HepG2 (cell line): ENCODE measurements around the gene GPR37L1. TPM values are rescaled to one million over a fixed set of nuclear protein-coding genes. Genes with fewer than 3 reads are reported as not detected.

ENCODE experiments used
- BCL6 ChIP-seq: IDR thresholded peaks from 2 replicates; pipeline ENCODE4 v1.6.1; 2016; ENCODE audit warnings: missing genetic modification reagents, missing compliant biosample characterization
- ELF3 ChIP-seq: IDR thresholded peaks from 2 replicates; pipeline ENCODE4 v1.6.1; 2016; ENCODE audit warnings: missing genetic modification reagents, missing compliant biosample characterization
- FOXK1 ChIP-seq: sonication (generic); formaldehyde crosslinking; IDR thresholded peaks from 2 replicates; pipeline ENCODE4 v1.4.0; 2020; ENCODE audit warnings: low read depth, missing genetic modification reagents, borderline replicate concordance
- HHEX ChIP-seq: IDR thresholded peaks from 2 replicates; pipeline ENCODE4 v1.6.1; 2016; ENCODE audit warnings: control low read depth
- MED13 ChIP-seq: sonication (generic); formaldehyde crosslinking; IDR thresholded peaks from 2 replicates; pipeline ENCODE4 v1.5.0; 2020; ENCODE audit warnings: missing genetic modification reagents
- NFKBIZ ChIP-seq: IDR thresholded peaks from 2 replicates; pipeline ENCODE4 v1.6.1; 2018; ENCODE audit warnings: missing genetic modification reagents, missing compliant biosample characterization
- NR2C2 ChIP-seq: sonication (generic); formaldehyde crosslinking; IDR thresholded peaks from 2 replicates; pipeline ENCODE4 v1.4.0; 2020; ENCODE audit warnings: missing genetic modification reagents, mild to moderate bottlenecking, moderate library complexity, borderline replicate concordance
- SOX6 ChIP-seq, 2 experiments: fragments of 450-650 bp in 1 of 2; sonication (generic) in 1 of 2; formaldehyde crosslinking in 1 of 2; IDR thresholded peaks; 2 replicates each; pipeline versions ENCODE4 v1.4.0 to v1.6.1; 2017 to 2020; ENCODE audit warnings: antibody characterized with exemption in 1 of 2, mild to moderate bottlenecking in 1 of 2, missing genetic modification reagents in 1 of 2
- SP5 ChIP-seq: IDR thresholded peaks from 2 replicates; pipeline ENCODE4 v1.6.1; 2016; ENCODE audit warnings: low read depth, borderline replicate concordance
- TBL1XR1 ChIP-seq: fragments of 150-350 bp; IDR thresholded peaks from 2 replicates; pipeline ENCODE4 v1.6.1; 2014; ENCODE audit warnings: borderline replicate concordance, low read length; ENCODE audit not compliant: partially characterized antibody
- TOPORS ChIP-seq: sonication (generic); formaldehyde crosslinking; IDR thresholded peaks from 2 replicates; pipeline ENCODE4 v1.8.0; 2023; ENCODE audit warnings: mild to moderate bottlenecking, missing genetic modification reagents
- ZNF296 ChIP-seq: sonication (generic); formaldehyde crosslinking; conservative IDR thresholded peaks from 2 replicates; pipeline ENCODE4 v1.5.0; 2020; ENCODE audit warnings: mild to moderate bottlenecking, missing genetic modification reagents
- ZNF34 ChIP-seq: sonication (generic); formaldehyde crosslinking; IDR thresholded peaks from 2 replicates; pipeline ENCODE4 v1.4.0; 2020; ENCODE audit warnings: mild to moderate bottlenecking, missing genetic modification reagents, borderline replicate concordance
- ZNF674 ChIP-seq: sonication (generic); formaldehyde crosslinking; IDR thresholded peaks from 2 replicates; pipeline ENCODE4 v1.5.0; 2020; ENCODE audit warnings: low read depth, mild to moderate bottlenecking, missing genetic modification reagents
- polyA plus RNA-seq, 8 experiments: library from polyadenylated mRNA; depleted of rRNA in 3 of 8; stranded (reverse) in 7 of 8; unstranded in 1 of 8; fragments of >200 nt; fragmentation: Illumina TruSeq in 4 of 8; extraction: Trizol in 4 of 8; gene quantifications; 2 replicates each; pipeline versions ENCODE4 v1.2.1 to v1.2.3, GENCODE V29; 2011 to 2016; ENCODE audit warnings: low read depth in 4 of 8, missing spikeins in 1 of 8, mixed read lengths in 1 of 8; ENCODE audit not compliant: insufficient read depth in 1 of 8
- total RNA-seq, 5 experiments: library from RNA; depleted of rRNA; stranded (reverse); fragments of >200 nt; fragmentation: Illumina TruSeq; extraction: Trizol; gene quantifications; 2 replicates each; pipeline ENCODE4 v1.2.3, GENCODE V29; 2016; ENCODE audit warnings: low read depth in 1 of 5
- TF ChIP-seq, protein P1 (sequence below): sonication (generic); formaldehyde crosslinking; IDR thresholded peaks from 2 replicates; pipeline ENCODE4 v1.8.0; 2022; ENCODE audit warnings: missing genetic modification reagents, mild to moderate bottlenecking, moderate library complexity, borderline replicate concordance
- TF ChIP-seq, protein P2 (sequence below): sonication (generic); formaldehyde crosslinking; IDR thresholded peaks from 2 replicates; pipeline ENCODE4 v1.8.1; 2022; ENCODE audit warnings: low read depth, mild to moderate bottlenecking, missing genetic modification reagents
- TF ChIP-seq, protein P3 (sequence below): sonication (generic); formaldehyde crosslinking; IDR thresholded peaks from 2 replicates; pipeline ENCODE4 v1.5.0; 2020; ENCODE audit warnings: missing genetic modification reagents, mild to moderate bottlenecking, borderline replicate concordance
- TF ChIP-seq, protein P4 (sequence below): sonication (generic); formaldehyde crosslinking; IDR thresholded peaks from 2 replicates; pipeline ENCODE4 v1.4.0; 2020; ENCODE audit warnings: mild to moderate bottlenecking, missing genetic modification reagents, borderline replicate concordance

Gene GPR37L1
- total and polyA plus RNA-seq, 2 of the 13 experiments (the other 11 are each of a cell fraction or from before 2014, with no cell fraction given) = 0.13 TPM; not detected in 1

DNA sequence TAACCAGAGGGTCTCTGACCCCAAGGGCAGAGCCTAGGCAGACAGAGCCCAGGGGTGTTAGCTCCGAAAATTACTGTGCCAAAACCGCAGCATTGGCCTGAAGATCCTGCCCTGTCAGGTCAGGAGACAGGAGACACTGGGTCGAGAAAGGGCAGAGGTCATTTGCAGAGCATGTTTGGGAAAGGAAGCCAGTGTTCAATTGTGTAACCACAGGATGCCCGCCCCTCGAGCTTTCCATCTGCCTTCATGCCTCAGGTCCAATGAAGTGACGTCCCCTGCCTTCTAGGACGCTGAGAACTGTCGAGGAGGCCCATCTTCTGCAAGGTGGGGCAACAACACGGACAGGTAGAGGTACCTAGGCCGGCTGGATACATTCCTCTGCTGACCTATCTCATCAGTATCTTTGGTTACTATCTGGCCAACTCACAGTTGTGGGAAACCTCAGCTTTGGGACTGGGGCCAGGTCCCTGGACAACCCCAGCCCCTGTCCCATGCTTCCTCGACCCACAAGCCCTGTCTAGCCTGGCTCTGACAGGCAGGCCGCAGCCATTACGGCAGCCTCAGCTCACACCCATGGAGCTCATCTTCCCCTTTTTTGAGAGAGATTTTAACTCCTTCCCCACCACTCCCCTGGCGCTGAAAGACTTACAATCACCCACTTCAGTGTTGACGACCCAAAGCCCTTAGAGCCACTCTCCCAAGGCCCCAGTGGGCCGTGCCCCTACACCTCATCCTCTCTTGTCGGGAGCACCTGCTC is 20.5 kb downstream of the GPR37L1 start (continued):
- peak; percentile 63; the same call in 1 of the 2 replicates for TF ChIP-seq ELF3 (CRISPR knock-in tag)
- TF ChIP-seq TBL1XR1 = peak; percentile 65
- TF ChIP-seq NR2C2 (CRISPR knock-in tag) = peak; percentile 89
- TF ChIP-seq, protein P1, sequence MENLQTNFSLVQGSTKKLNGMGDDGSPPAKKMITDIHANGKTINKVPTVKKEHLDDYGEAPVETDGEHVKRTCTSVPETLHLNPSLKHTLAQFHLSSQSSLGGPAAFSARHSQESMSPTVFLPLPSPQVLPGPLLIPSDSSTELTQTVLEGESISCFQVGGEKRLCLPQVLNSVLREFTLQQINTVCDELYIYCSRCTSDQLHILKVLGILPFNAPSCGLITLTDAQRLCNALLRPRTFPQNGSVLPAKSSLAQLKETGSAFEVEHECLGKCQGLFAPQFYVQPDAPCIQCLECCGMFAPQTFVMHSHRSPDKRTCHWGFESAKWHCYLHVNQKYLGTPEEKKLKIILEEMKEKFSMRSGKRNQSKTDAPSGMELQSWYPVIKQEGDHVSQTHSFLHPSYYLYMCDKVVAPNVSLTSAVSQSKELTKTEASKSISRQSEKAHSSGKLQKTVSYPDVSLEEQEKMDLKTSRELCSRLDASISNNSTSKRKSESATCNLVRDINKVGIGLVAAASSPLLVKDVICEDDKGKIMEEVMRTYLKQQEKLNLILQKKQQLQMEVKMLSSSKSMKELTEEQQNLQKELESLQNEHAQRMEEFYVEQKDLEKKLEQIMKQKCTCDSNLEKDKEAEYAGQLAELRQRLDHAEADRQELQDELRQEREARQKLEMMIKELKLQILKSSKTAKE (CRISPR knock-in tag) = peak; percentile 92
- TF ChIP-seq SP5 (CRISPR knock-in tag) = peak; percentile 90
- TF ChIP-seq HHEX = 0 out of 2 replicates have a peak, but pooled peaks have one; percentile 15
- TF ChIP-seq, protein P2, sequence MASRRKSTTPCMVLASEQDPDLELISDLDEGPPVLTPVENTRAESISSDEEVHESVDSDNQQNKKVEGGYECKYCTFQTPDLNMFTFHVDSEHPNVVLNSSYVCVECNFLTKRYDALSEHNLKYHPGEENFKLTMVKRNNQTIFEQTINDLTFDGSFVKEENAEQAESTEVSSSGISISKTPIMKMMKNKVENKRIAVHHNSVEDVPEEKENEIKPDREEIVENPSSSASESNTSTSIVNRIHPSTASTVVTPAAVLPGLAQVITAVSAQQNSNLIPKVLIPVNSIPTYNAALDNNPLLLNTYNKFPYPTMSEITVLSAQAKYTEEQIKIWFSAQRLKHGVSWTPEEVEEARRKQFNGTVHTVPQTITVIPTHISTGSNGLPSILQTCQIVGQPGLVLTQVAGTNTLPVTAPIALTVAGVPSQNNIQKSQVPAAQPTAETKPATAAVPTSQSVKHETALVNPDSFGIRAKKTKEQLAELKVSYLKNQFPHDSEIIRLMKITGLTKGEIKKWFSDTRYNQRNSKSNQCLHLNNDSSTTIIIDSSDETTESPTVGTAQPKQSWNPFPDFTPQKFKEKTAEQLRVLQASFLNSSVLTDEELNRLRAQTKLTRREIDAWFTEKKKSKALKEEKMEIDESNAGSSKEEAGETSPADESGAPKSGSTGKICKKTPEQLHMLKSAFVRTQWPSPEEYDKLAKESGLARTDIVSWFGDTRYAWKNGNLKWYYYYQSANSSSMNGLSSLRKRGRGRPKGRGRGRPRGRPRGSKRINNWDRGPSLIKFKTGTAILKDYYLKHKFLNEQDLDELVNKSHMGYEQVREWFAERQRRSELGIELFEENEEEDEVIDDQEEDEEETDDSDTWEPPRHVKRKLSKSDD (CRISPR knock-in tag) = peak; percentile 31; the same call in 1 of the 2 replicates
- no peak for TF ChIP-seq TOPORS (CRISPR knock-in tag)
- TF ChIP-seq FOXK1 (CRISPR knock-in tag) = 0 out of 2 replicates have a peak, but pooled peaks have one; percentile 19
- TF ChIP-seq BCL6 = peak; percentile 94
- TF ChIP-seq, protein P3, sequence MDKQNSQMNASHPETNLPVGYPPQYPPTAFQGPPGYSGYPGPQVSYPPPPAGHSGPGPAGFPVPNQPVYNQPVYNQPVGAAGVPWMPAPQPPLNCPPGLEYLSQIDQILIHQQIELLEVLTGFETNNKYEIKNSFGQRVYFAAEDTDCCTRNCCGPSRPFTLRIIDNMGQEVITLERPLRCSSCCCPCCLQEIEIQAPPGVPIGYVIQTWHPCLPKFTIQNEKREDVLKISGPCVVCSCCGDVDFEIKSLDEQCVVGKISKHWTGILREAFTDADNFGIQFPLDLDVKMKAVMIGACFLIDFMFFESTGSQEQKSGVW (CRISPR knock-in tag) = no peak
- TF ChIP-seq NFKBIZ (CRISPR knock-in tag) = no peak
- TF ChIP-seq SOX6 (IDR thresholded peaks at IDR 0.05) = no peak
- TF ChIP-seq SOX6 (CRISPR knock-in tag; IDR thresholded peaks at IDR 0.05) = peak; percentile 69
- TF ChIP-seq ZNF674 (CRISPR knock-in tag) = no peak
- TF ChIP-seq ZNF34 (CRISPR knock-in tag) = no peak
- no peak for TF ChIP-seq MED13 (CRISPR knock-in tag)
- TF ChIP-seq, protein P4, sequence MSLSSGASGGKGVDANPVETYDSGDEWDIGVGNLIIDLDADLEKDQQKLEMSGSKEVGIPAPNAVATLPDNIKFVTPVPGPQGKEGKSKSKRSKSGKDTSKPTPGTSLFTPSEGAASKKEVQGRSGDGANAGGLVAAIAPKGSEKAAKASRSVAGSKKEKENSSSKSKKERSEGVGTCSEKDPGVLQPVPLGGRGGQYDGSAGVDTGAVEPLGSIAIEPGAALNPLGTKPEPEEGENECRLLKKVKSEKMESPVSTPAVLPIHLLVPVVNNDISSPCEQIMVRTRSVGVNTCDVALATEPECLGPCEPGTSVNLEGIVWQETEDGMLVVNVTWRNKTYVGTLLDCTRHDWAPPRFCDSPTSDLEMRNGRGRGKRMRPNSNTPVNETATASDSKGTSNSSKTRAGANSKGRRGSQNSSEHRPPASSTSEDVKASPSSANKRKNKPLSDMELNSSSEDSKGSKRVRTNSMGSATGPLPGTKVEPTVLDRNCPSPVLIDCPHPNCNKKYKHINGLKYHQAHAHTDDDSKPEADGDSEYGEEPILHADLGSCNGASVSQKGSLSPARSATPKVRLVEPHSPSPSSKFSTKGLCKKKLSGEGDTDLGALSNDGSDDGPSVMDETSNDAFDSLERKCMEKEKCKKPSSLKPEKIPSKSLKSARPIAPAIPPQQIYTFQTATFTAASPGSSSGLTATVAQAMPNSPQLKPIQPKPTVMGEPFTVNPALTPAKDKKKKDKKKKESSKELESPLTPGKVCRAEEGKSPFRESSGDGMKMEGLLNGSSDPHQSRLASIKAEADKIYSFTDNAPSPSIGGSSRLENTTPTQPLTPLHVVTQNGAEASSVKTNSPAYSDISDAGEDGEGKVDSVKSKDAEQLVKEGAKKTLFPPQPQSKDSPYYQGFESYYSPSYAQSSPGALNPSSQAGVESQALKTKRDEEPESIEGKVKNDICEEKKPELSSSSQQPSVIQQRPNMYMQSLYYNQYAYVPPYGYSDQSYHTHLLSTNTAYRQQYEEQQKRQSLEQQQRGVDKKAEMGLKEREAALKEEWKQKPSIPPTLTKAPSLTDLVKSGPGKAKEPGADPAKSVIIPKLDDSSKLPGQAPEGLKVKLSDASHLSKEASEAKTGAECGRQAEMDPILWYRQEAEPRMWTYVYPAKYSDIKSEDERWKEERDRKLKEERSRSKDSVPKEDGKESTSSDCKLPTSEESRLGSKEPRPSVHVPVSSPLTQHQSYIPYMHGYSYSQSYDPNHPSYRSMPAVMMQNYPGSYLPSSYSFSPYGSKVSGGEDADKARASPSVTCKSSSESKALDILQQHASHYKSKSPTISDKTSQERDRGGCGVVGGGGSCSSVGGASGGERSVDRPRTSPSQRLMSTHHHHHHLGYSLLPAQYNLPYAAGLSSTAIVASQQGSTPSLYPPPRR (CRISPR knock-in tag) = peak; percentile 77
- no peak for TF ChIP-seq ZNF296 (CRISPR knock-in tag)
